SH-SY5Y (cell line): ENCODE measurements around the gene ALPK3.

Source experiments
- GATA2 ChIP-seq: IDR thresholded peaks from 2 replicates; pipeline ENCODE4 v1.6.1; 2011; ENCODE audit warnings: mild to moderate bottlenecking, low read depth, low read length
- GATA3 ChIP-seq: IDR thresholded peaks from 2 replicates; pipeline ENCODE4 v1.6.1; 2011; ENCODE audit warnings: low read depth, mild to moderate bottlenecking, low read length, moderate library complexity

DNA sequence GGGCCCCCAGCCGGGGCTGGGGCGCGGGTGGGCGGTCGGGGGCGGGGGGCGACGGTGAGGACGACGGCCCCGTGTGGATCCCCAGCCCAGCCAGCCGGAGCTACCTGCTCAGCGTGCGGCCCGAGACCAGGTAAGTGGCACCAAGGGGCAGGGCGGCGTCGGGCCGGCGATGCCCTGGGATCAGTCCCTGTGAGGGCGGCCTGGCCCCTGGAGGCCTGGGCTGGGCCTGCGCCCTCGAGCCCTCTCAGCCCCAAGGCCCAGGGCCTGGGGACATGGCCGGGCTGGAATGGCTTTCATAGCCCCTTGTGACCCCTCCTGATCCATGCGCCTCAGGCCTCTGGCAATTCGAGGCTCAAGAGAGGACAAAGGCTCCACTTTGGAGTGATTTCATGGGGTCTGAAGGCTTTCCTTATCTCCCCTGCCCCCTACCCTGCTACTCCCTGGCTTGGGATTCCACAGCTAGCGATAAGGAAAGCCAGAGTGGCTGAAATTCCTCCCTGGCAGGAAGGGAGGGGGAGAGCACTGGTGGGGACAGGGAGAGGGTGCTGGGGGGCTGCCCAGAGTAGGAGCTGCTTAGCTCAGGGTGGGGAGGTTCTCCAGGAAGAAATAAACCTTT, 418 bp downstream of the ALPK3 start:
- TF ChIP-seq GATA2 = no peak
- no peak for TF ChIP-seq GATA3
